Stomach (tissue), 4 donors: Measurements from ENCODE around the gene CCDC18.

ENCODE experiments used
- POLR2AphosphoS5 ChIP-seq, 3 donors: sonication (generic); formaldehyde crosslinking; IDR thresholded peaks; one replicate each; pipeline ENCODE4 v1.6.1; 2016; ENCODE audit warnings: antibody characterized with exemption in 3 of 3
- TF ChIP-seq, protein P1 (sequence below), 7 experiments: fragments of 450-650 bp in 4 of 7; fragments of 200-600 bp in 3 of 7; sonication (generic) in 3 of 7; IDR thresholded peaks; one replicate each; pipeline ENCODE4 v1.5.1; 2016 to 2019; ENCODE audit warnings: antibody characterized with exemption in 7 of 7, control low read depth in 2 of 7, mild to moderate bottlenecking in 1 of 7

DNA sequence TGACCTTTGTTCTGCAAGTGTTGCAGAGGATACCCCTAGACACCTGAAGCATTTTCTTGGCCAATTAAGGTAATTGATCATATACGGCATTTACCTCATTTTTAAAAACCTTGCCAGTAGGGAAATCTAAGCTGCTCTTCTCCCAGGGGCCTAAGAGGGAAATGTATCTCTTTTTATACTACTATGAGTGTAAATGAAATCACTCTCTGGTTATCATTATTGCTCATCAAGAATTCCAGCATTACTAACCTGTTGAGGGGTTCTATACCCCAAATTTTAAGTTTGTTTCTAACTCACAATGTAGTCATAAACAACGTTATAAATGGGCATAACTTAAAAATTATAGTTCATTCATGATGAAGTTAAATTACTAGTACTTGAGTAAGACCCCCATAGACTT, 27.7 kb upstream of the CCDC18 start:
- TF ChIP-seq, protein P1, sequence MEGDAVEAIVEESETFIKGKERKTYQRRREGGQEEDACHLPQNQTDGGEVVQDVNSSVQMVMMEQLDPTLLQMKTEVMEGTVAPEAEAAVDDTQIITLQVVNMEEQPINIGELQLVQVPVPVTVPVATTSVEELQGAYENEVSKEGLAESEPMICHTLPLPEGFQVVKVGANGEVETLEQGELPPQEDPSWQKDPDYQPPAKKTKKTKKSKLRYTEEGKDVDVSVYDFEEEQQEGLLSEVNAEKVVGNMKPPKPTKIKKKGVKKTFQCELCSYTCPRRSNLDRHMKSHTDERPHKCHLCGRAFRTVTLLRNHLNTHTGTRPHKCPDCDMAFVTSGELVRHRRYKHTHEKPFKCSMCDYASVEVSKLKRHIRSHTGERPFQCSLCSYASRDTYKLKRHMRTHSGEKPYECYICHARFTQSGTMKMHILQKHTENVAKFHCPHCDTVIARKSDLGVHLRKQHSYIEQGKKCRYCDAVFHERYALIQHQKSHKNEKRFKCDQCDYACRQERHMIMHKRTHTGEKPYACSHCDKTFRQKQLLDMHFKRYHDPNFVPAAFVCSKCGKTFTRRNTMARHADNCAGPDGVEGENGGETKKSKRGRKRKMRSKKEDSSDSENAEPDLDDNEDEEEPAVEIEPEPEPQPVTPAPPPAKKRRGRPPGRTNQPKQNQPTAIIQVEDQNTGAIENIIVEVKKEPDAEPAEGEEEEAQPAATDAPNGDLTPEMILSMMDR (IDR thresholded peaks at IDR 0.05) = no peak
- TF ChIP-seq POLR2AphosphoS5 (IDR thresholded peaks at IDR 0.05) = no peak
